IMR-90 (cell line): ENCODE data around the gene ASL. TPM values are rescaled to one million over a fixed set of nuclear protein-coding genes. Genes with fewer than 3 reads are reported as not detected.
"Not testable (repeated sequence)": the region's sequence is repeated elsewhere in the genome, so short reads cannot be mapped to it uniquely, and the experiment has no call there.

Source experiments
- ATAC-seq: fragments of 200-7000 bp; cut with Tn5 transposase; 2 replicates; pipeline ENCODE4 v1.9.1; 2020; ENCODE audit warnings: low read depth, mild to moderate bottlenecking, moderate library complexity
- BruUV-seq: library from RNA; stranded (reverse); fragments of 400-500 nt; replicated peaks from 2 replicates; lab custom pipeline; 2021; lab: Mats Ljungman, UMichigan
- CTCF ChIA-PET: fragments of 300-600 bp; formaldehyde crosslinking; extraction: SDS; loops from one replicate; lab custom pipeline; 2021; ENCODE audit warnings: antibody characterized with exemption; lab: Yijun Ruan, JAX
- POLR2A ChIA-PET: fragments of 300-600 bp; sonication (Branson Sonifier 250); formaldehyde crosslinking; loops from one replicate; lab custom pipeline; 2022; ENCODE audit warnings: antibody characterized with exemption; ENCODE audit not compliant: unreplicated experiment; lab: Charles Lee
- DNase-seq: peaks from one replicate; pipeline ENCODE4 v3.0.0; 2013
- H2AFZ ChIP-seq: replicated peaks from 2 replicates; pipeline ENCODE3; 2013; ENCODE audit warnings: low read length, mild to moderate bottlenecking; ENCODE audit not compliant: poor library complexity
- H2AK5ac ChIP-seq: 2 replicates; pipeline ENCODE4 v1.6.1; 2013; ENCODE audit warnings: low read depth, low read length, inconsistent platforms
- H2AK9ac ChIP-seq: replicated peaks from 2 replicates; pipeline ENCODE3; 2013; ENCODE audit warnings: mild to moderate bottlenecking, low read depth, low read length, moderate library complexity; ENCODE audit not compliant: poor library complexity
- H2BK120ac ChIP-seq: 2 replicates; pipeline ENCODE4 v1.6.1; 2013; ENCODE audit warnings: low read depth, low read length, inconsistent platforms
- H2BK15ac ChIP-seq: 3 replicates; pipeline ENCODE4 v1.6.1; 2013; ENCODE audit warnings: low read depth, low read length, inconsistent platforms
- H2BK20ac ChIP-seq: 2 replicates; pipeline ENCODE4 v1.6.1; 2013; ENCODE audit warnings: low read depth, mild to moderate bottlenecking, inconsistent platforms, low read length, moderate library complexity
- H2BK5ac ChIP-seq: 2 replicates; pipeline ENCODE4 v1.6.1; 2013; ENCODE audit warnings: mild to moderate bottlenecking, low read depth, low read length, inconsistent platforms; ENCODE audit not compliant: poor library complexity, severe bottlenecking
- H3K14ac ChIP-seq: replicated peaks from 2 replicates; pipeline ENCODE4 v1.6.1; 2013; ENCODE audit warnings: low read depth, low read length, inconsistent platforms
- H3K18ac ChIP-seq: 2 replicates; pipeline ENCODE4 v1.6.1; 2013; ENCODE audit warnings: low read depth, low read length, control low read depth
- H3K23ac ChIP-seq: 2 replicates; pipeline ENCODE4 v1.6.1; 2013; ENCODE audit warnings: low read depth, low read length, inconsistent platforms
- H3K27ac ChIP-seq: 2 replicates; pipeline ENCODE4 v1.5.1; 2013; ENCODE audit warnings: mild to moderate bottlenecking, control low read depth, low read length; ENCODE audit not compliant: insufficient read depth
- H3K27me3 ChIP-seq: 2 replicates; pipeline ENCODE4 v1.6.1; 2013; ENCODE audit warnings: low read length; ENCODE audit not compliant: control insufficient read depth, insufficient read depth
- H3K36me3 ChIP-seq: 2 replicates; pipeline ENCODE4 v1.6.1; 2013; ENCODE audit warnings: low read length, mixed read lengths; ENCODE audit not compliant: control insufficient read depth, insufficient read depth
- H3K4ac ChIP-seq: 2 replicates; pipeline ENCODE4 v1.6.1; 2013; ENCODE audit warnings: low read depth, low read length, inconsistent platforms
- H3K4me1 ChIP-seq: 2 replicates; pipeline ENCODE4 v1.6.1; 2013; ENCODE audit warnings: low read length, mixed read lengths; ENCODE audit not compliant: control insufficient read depth, insufficient read depth
- H3K4me2 ChIP-seq: 2 replicates; pipeline ENCODE4 v1.6.1; 2013; ENCODE audit warnings: low read depth, mild to moderate bottlenecking, control low read depth, low read length, moderate library complexity
- H3K4me3 ChIP-seq: 2 replicates; pipeline ENCODE4 v1.5.1; 2013; ENCODE audit warnings: low read depth, mild to moderate bottlenecking, control low read depth, low read length, moderate library complexity; ENCODE audit not compliant: insufficient read depth
- H3K56ac ChIP-seq: 2 replicates; pipeline ENCODE4 v1.6.1; 2013; ENCODE audit warnings: low read length, inconsistent platforms; ENCODE audit not compliant: insufficient read depth; ENCODE audit errors: extremely low read depth
- H3K79me1 ChIP-seq, 2 experiments: 2 replicates each; pipeline ENCODE4 v1.6.1; 2013; ENCODE audit warnings: low read length in 2 of 2, inconsistent platforms in 1 of 2, low read depth in 1 of 2
- H3K9ac ChIP-seq: 2 replicates; pipeline ENCODE4 v1.6.1; 2013; ENCODE audit warnings: low read depth, low read length, control low read depth
- H3K9me1 ChIP-seq: 2 replicates; pipeline ENCODE4 v1.6.1; 2013; ENCODE audit warnings: low read length, inconsistent platforms; ENCODE audit not compliant: insufficient read depth
- H3K9me3 ChIP-seq: 2 replicates; pipeline ENCODE4 v1.6.1; 2013; ENCODE audit warnings: low read length; ENCODE audit not compliant: control insufficient read depth, insufficient read depth
- H4K20me1 ChIP-seq: 2 replicates; pipeline ENCODE4 v1.6.1; 2013; ENCODE audit warnings: low read length, inconsistent platforms; ENCODE audit not compliant: insufficient read depth
- H4K5ac ChIP-seq: 2 replicates; pipeline ENCODE4 v1.6.1; 2013; ENCODE audit warnings: mild to moderate bottlenecking, low read depth, low read length, control low read depth
- H4K8ac ChIP-seq, 2 experiments: 2 replicates each; pipeline ENCODE4 v1.6.1; 2013; ENCODE audit warnings: low read depth in 2 of 2, low read length in 2 of 2, control low read depth in 1 of 2, inconsistent platforms in 1 of 2
- H4K91ac ChIP-seq: 2 replicates; pipeline ENCODE4 v1.6.1; 2013; ENCODE audit warnings: low read depth, low read length, inconsistent platforms; ENCODE audit not compliant: insufficient read depth
- WGBS, 2 experiments: methylation state at CpG; one replicate each; pipeline versions ENCODE4 v1.1.5 to v1.1.7; 2013; ENCODE audit warnings: missing lambda C conversion rate in 2 of 2; ENCODE audit not compliant: insufficient read length in 1 of 2; ENCODE audit errors: extremely low coverage in 2 of 2; 5-methylcytosine and 5-hydroxymethylcytosine counted together
- dilution Hi-C: fragments of 300-500 bp; cut with HindIII; formaldehyde crosslinking; loops from one replicate; pipeline ENCODE4 v1.14.3; 2018; ENCODE audit warnings: low sequenced_read_pairs; ENCODE audit not compliant: unreplicated experiment
- in situ Hi-C: fragments of 300-500 bp; cut with MboI; formaldehyde crosslinking; loops from 3 replicates; pipeline ENCODE4 v1.14.3; 2019; ENCODE audit warnings: low sequenced_read_pairs, inconsistent platforms, mixed read lengths
- intact Hi-C: fragments of 100-400 bp; cut with micrococcal nuclease; formaldehyde crosslinking; loops from 2 replicates; pipeline ENCODE4 v1.10.0; 2022
- polyA plus RNA-seq, 3 experiments: library from polyadenylated mRNA; depleted of rRNA; stranded (reverse); fragments of >200 nt; gene quantifications; 2 replicates each; pipeline ENCODE4 v1.2.3, GENCODE V29; 2012; ENCODE audit warnings: low replicate concordance in 1 of 3
- total RNA-seq: library from RNA; depleted of rRNA; stranded (reverse); fragments of >200 nt; gene quantifications from 2 replicates; pipeline ENCODE4 v1.2.3, GENCODE V29; 2012

ASL gene
- total and polyA plus RNA-seq, 2 of the 4 experiments (the other 2 are of a cell fraction) = 49.0 to 50.0 TPM

DNA sequence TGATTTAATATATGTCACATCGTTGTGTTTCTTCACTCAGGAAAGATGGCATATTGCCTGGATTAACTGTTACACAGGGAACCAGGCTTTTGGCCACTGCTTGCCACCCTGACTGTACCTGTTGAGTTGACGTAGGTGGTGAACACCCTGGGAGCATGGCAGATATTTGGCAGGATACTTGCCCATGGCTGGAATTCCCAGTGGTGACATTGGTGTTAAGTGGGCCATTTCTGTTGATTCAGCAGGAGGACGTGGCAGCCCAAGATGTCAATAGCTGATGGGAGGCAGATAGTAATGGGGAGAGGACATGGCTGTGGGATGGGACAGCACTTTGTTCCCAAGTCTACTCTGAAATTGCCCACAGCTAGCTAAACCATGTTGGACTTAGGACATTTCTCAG is 51.6 kb downstream of the ASL start:
- H4K91ac ChIP-seq, dilution Hi-C loops, H3K4me2 ChIP-seq, H3K14ac ChIP-seq, H2AK9ac ChIP-seq, H4K8ac ChIP-seq, H3K27ac ChIP-seq, H2BK15ac ChIP-seq, H3K23ac ChIP-seq, DNase-seq, H3K9ac ChIP-seq, H2BK120ac ChIP-seq, H3K4me3 ChIP-seq, BruUV-seq, H3K4ac ChIP-seq, ATAC-seq, H3K27me3 ChIP-seq, H3K4me1 ChIP-seq, H2AK5ac ChIP-seq, H2BK20ac ChIP-seq, intact Hi-C loops, H3K18ac ChIP-seq, H3K56ac ChIP-seq, CTCF ChIA-PET, H3K9me1 ChIP-seq, POLR2A ChIA-PET, H3K9me3 ChIP-seq, H4K5ac ChIP-seq, H2BK5ac ChIP-seq, H2AFZ ChIP-seq, in situ Hi-C loops: not testable (repeated sequence)
- 100% methylated on average over 2 of the region's 3 CpGs; no CpG with 5 or more reads in 1 of the 2 experiments for WGBS, 2 experiments
- peaks cover 11 to 60% of the 10 kb centered on the region in 2 experiments for H3K79me1 ChIP-seq
- H3K36me3 ChIP-seq = peaks cover 12% of the 10 kb centered on the region
- H4K20me1 ChIP-seq = peaks cover 32% of the 10 kb centered on the region
